Large intestine (tissue), 3 donors: Measurements from ENCODE around the gene SMIM23. TPM values are rescaled to one million over a fixed set of nuclear protein-coding genes. Genes with fewer than 3 reads are reported as not detected.

Experiments
- DNase-seq, 2 donors: peaks; one replicate each; pipeline versions ENCODE4 v3.0.0 to v3.0.0-alpha.2; 2013
- H3K27ac ChIP-seq: one replicate; pipeline ENCODE4 v1.5.1; 2013; ENCODE audit warnings: low read length
- H3K27me3 ChIP-seq: 2 replicates; pipeline ENCODE4 v1.6.1; 2013; ENCODE audit warnings: low read length; ENCODE audit not compliant: control insufficient read depth, insufficient read depth
- H3K36me3 ChIP-seq: 2 replicates; pipeline ENCODE4 v1.6.1; 2013; ENCODE audit warnings: low read length; ENCODE audit not compliant: control insufficient read depth, insufficient read depth
- H3K4me1 ChIP-seq: one replicate; pipeline ENCODE4 v1.6.1; 2013; ENCODE audit warnings: low read length; ENCODE audit not compliant: control insufficient read depth, insufficient read depth
- H3K4me3 ChIP-seq: one replicate; pipeline ENCODE4 v1.5.1; 2013; ENCODE audit warnings: low read length
- H3K9me3 ChIP-seq: one replicate; pipeline ENCODE4 v1.6.1; 2013; ENCODE audit warnings: mild to moderate bottlenecking, low read depth, low read length, moderate library complexity; ENCODE audit not compliant: control insufficient read depth
- WGBS: methylation state at CpG from one replicate; pipeline ENCODE4 v1.1.5; 2013; ENCODE audit warnings: low lambda C conversion rate; ENCODE audit not compliant: insufficient coverage; 5-methylcytosine and 5-hydroxymethylcytosine counted together
- polyA plus RNA-seq: library from polyadenylated mRNA; unstranded; fragments of 120-200 nt; gene quantifications from one replicate; pipeline ENCODE4 v1.2.1, GENCODE V29; 2013

SMIM23 gene
- polyA plus RNA-seq, 1 donor: not detected

- DNase-seq: no peak
- no peaks in the 10 kb centered on the region for H3K36me3 ChIP-seq
- no peaks in the 10 kb centered on the region for H3K9me3 ChIP-seq
- H3K27ac ChIP-seq: no peak overlapping the region
- H3K4me1 ChIP-seq: no peaks in the 10 kb centered on the region
- no peaks in the 10 kb centered on the region for H3K27me3 ChIP-seq
- H3K4me3 ChIP-seq: no peak overlapping the region
- WGBS: 95% methylated on average over 4 of the region's 7 CpGs
These were observed 28.3 kb downstream of the SMIM23 start for GRCh38 chr5:171813813-171814490.

DNA sequence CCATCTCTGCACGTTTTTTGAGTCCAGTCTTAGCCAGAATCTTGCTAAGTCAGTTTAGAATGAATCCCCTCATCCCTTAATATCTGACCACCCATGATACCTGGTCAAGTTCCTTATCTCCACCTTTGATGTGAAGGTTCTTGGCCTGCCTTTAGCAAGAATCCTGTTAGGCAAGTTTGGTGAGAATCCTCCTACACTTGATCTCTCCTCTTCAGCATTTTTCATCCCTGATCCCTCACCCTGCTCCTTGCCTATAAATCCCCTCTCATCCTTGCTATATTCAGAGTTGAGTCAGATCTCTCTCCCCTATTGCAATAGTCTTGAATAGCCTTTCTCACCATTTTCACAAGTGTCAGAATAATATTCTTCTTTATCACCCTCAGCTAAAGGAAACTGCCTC lies 31.0 kb downstream of the SMIM23 start:
- WGBS: 60% methylated on average over 1 of the region's 1 CpG
- Histone ChIP-seq H3K36me3 (no peaks in the 10 kb centered on the region), H3K27ac (no peak overlapping the region), H3K27me3 (no peaks in the 10 kb centered on the region), H3K4me1 (no peaks in the 10 kb centered on the region), H3K9me3 (no peaks in the 10 kb centered on the region), H3K4me3 (no peak overlapping the region)
- DNase-seq: no peak

GRCh38 chr5:171820561-171820960 lies 34.9 kb downstream of the SMIM23 start:
- Histone ChIP-seq H3K4me1 (peaks cover 4% of the 10 kb centered on the region), H3K27me3 (no peaks in the 10 kb centered on the region), H3K9me3 (no peaks in the 10 kb centered on the region), H3K27ac (no peak overlapping the region), H3K36me3 (no peaks in the 10 kb centered on the region), H3K4me3 (no peak overlapping the region)
- no CpG with 5 or more reads among the region's 11 CpGs for WGBS
- no peak for DNase-seq

- 80% methylated on average over 2 of the region's 4 CpGs for WGBS
- H3K9me3 ChIP-seq: no peaks in the 10 kb centered on the region
- H3K4me3 ChIP-seq: no peak overlapping the region
- H3K27ac ChIP-seq: no peak overlapping the region
- DNase-seq: no peak
- H3K27me3 ChIP-seq: no peaks in the 10 kb centered on the region
- no peaks in the 10 kb centered on the region for H3K36me3 ChIP-seq
- H3K4me1 ChIP-seq: peaks cover 4% of the 10 kb centered on the region
These were observed 35.7 kb downstream of the SMIM23 start for GRCh38 chr5:171821286-171821685.

DNA sequence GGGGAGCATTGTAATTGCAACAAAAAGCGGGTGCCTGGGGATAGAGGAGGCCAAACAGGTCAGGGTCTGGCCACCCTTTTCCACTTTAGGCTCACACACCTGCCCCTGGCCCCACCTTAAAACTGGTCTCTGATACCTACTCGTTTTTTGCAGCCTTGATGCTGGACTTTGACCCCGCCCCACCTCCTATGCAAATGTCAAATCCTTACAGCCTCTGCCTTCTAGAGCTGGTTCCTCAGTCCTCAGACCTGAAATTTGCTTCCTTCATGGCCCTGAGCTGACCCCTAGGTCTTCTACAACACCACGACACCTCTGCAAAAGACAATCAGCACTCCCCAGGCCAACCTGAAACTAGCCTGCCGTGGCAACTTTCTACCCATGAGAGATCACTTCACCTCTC lies 37.7 kb downstream of the SMIM23 start:
- no peak overlapping the region for H3K27ac ChIP-seq
- no CpG with 5 or more reads among the region's 5 CpGs for WGBS
- peaks cover 4% of the 10 kb centered on the region for H3K4me1 ChIP-seq
- DNase-seq: peak; percentile 26 to 68
- no peaks in the 10 kb centered on the region for H3K27me3 ChIP-seq
- H3K9me3 ChIP-seq: no peaks in the 10 kb centered on the region
- H3K36me3 ChIP-seq: no peaks in the 10 kb centered on the region
- H3K4me3 ChIP-seq: no peak overlapping the region

DNA sequence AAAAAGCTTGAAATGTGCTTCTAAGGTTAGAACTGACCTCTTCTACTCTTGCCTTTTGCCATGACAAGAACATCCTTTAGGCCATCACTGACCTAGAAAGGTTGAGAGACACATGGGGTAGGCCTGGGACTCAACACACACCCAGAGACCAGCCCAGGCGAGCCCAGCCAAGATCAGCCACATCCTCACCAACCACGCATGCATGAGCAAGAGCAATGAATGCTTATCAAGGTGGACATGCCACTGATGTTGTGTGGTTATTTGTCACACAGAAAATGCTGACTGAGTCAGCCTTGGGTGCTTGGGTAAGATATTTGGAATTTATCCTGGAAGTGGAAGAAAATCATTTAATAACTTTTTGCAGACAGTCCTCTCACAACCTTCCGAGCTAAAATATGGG lies 39.4 kb downstream of the SMIM23 start:
- WGBS: no CpG with 5 or more reads among the region's 3 CpGs
- Histone ChIP-seq H3K4me1 (peaks cover 4% of the 10 kb centered on the region), H3K4me3 (no peak overlapping the region), H3K27me3 (no peaks in the 10 kb centered on the region), H3K27ac (no peak overlapping the region), H3K9me3 (no peaks in the 10 kb centered on the region), H3K36me3 (no peaks in the 10 kb centered on the region)
- no peak for DNase-seq

GRCh38 chr5:171826132-171826531 lies 40.5 kb downstream of the SMIM23 start:
- Histone ChIP-seq H3K27me3 (no peaks in the 10 kb centered on the region), H3K27ac (no peak overlapping the region), H3K4me1 (peaks cover 4% of the 10 kb centered on the region), H3K9me3 (no peaks in the 10 kb centered on the region), H3K36me3 (no peaks in the 10 kb centered on the region), H3K4me3 (no peak overlapping the region)
- no CpG with 5 or more reads among the region's 5 CpGs for WGBS
- no peak for DNase-seq

DNA sequence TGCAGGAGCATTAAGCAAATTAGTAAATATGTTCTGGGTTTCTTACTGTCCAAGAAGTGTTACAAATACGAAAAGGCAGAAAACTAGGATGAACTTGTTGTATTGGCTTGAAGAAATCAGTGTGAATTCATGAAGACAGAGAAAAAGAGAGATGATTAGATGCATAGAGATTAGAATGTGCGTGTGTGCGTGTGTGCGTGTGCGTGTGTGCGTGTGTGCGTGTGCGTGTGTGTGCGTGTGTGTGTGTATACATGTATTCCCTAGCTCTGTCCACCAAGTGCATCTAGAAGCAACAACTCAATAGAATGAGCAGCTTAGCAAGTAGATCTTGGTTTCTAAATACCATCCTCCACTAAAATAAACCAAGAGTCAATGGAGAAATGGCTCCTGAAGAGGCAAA lies 41.5 kb downstream of the SMIM23 start:
- H3K9me3 ChIP-seq: no peaks in the 10 kb centered on the region
- no peaks in the 10 kb centered on the region for H3K36me3 ChIP-seq
- 98% methylated on average over 7 of the region's 9 CpGs for WGBS
- no peak overlapping the region for H3K27ac ChIP-seq
- no peaks in the 10 kb centered on the region for H3K27me3 ChIP-seq
- H3K4me1 ChIP-seq: peaks cover 4% of the 10 kb centered on the region
- no peak overlapping the region for H3K4me3 ChIP-seq
- no peak for DNase-seq

GRCh38 chr5:171830686-171831085 lies 45.1 kb downstream of the SMIM23 start:
- H3K9me3 ChIP-seq: no peaks in the 10 kb centered on the region
- WGBS: 100% methylated on average over 1 of the region's 1 CpG
- no peak for DNase-seq
- H3K4me3 ChIP-seq: no peak overlapping the region
- H3K27me3 ChIP-seq: no peaks in the 10 kb centered on the region
- H3K36me3 ChIP-seq: no peaks in the 10 kb centered on the region
- H3K27ac ChIP-seq: no peak overlapping the region
- no peaks in the 10 kb centered on the region for H3K4me1 ChIP-seq

- no peak for DNase-seq
- no peaks in the 10 kb centered on the region for H3K36me3 ChIP-seq
- no peaks in the 10 kb centered on the region for H3K4me1 ChIP-seq
- H3K9me3 ChIP-seq: no peaks in the 10 kb centered on the region
- no peak overlapping the region for H3K27ac ChIP-seq
- WGBS: 60% methylated on average over 1 of the region's 2 CpGs
- no peaks in the 10 kb centered on the region for H3K27me3 ChIP-seq
- H3K4me3 ChIP-seq: no peak overlapping the region
These were observed 47.2 kb downstream of the SMIM23 start for GRCh38 chr5:171832775-171833174.

DNA sequence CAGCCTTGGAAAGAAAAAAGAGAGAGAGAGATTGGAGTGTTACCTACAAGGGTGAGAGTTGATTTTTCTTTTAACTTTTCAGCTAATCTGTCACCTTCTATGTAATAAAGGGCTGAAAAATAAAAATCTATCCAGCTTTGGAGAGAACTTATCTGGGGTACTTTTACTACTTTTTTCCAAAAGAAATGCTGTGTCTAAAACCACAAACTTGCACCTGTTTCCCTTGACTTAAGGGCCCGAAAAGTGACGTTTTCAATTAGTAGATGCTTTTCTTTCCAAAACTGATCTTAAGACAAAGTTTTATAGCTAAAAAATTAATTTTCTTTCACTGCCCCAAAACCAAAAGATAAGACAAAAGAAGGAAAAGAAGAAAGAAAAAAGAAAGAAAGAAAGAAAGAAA lies 48.8 kb downstream of the SMIM23 start:
- WGBS: 100% methylated on average over 2 of the region's 2 CpGs
- Histone ChIP-seq H3K4me3 (no peak overlapping the region), H3K4me1 (no peaks in the 10 kb centered on the region), H3K9me3 (no peaks in the 10 kb centered on the region), H3K36me3 (no peaks in the 10 kb centered on the region), H3K27ac (no peak overlapping the region), H3K27me3 (no peaks in the 10 kb centered on the region)
- DNase-seq: no peak
